Brain microvascular endothelial cell (primary cell): Measurements from ENCODE around the gene C17orf78.

Experiments
- DNase-seq: peaks from one replicate; pipeline ENCODE4 v3.0.0-alpha.2; 2020
- H3K27ac ChIP-seq: fragments of 250-450 bp; sonication (Bioruptor Pico); 2 replicates; pipeline ENCODE4 v1.5.1; 2020; ENCODE audit warnings: mild to moderate bottlenecking, moderate library complexity
- H3K27me3 ChIP-seq: fragments of 250-450 bp; sonication (Bioruptor Pico); replicated peaks from 2 replicates; pipeline ENCODE4 v1.5.1; 2020; ENCODE audit warnings: mild to moderate bottlenecking
- H3K36me3 ChIP-seq: fragments of 250-450 bp; sonication (Bioruptor Pico); replicated peaks from 2 replicates; pipeline ENCODE4 v1.5.1; 2020; ENCODE audit warnings: mild to moderate bottlenecking
- H3K4me3 ChIP-seq: 2 replicates; pipeline ENCODE4 v1.5.1; 2011; ENCODE audit warnings: low read depth, mild to moderate bottlenecking, control low read depth, low read length, moderate library complexity
- in situ Hi-C: cut with HindIII; loops from 2 replicates; pipeline ENCODE4 v1.10.0; 2017; ENCODE audit warnings: low sequenced_read_pairs, low pct_ligation_motif_present
- TF ChIP-seq, protein P1 (sequence below): IDR thresholded peaks from 2 replicates; pipeline ENCODE4 v1.5.1; 2011; ENCODE audit warnings: low read depth, mild to moderate bottlenecking, moderate library complexity, low read length, control low read depth, inconsistent platforms; ENCODE audit errors: missing control alignments

C17orf78 gene

DNA sequence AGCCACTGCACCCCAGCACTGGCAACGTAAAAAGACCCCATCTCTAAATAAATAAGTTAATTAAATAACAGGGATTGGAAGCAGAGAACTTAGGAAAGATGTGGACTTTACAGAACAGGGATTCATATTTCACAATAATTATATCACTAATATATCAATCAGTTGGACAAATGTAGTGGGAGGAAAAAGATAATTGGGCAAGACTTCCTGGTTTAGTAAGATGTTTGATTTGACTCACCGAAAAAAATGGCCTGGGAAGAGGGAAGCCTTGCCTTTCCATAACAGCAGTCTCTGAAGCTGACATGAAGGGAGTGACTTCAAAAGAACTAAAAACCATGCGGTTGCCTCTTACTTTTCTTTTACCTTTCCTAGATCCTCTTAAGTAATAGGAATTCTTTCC lies 15.2 kb upstream of the C17orf78 start:
- H3K4me3 ChIP-seq: no peak overlapping the region
- DNase-seq: no peak
- no peak overlapping the region for H3K27ac ChIP-seq
- H3K36me3 ChIP-seq: no peaks in the 10 kb centered on the region
- TF ChIP-seq, protein P1, sequence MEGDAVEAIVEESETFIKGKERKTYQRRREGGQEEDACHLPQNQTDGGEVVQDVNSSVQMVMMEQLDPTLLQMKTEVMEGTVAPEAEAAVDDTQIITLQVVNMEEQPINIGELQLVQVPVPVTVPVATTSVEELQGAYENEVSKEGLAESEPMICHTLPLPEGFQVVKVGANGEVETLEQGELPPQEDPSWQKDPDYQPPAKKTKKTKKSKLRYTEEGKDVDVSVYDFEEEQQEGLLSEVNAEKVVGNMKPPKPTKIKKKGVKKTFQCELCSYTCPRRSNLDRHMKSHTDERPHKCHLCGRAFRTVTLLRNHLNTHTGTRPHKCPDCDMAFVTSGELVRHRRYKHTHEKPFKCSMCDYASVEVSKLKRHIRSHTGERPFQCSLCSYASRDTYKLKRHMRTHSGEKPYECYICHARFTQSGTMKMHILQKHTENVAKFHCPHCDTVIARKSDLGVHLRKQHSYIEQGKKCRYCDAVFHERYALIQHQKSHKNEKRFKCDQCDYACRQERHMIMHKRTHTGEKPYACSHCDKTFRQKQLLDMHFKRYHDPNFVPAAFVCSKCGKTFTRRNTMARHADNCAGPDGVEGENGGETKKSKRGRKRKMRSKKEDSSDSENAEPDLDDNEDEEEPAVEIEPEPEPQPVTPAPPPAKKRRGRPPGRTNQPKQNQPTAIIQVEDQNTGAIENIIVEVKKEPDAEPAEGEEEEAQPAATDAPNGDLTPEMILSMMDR: no peak
- in situ Hi-C loops: no loop called here
- no peaks in the 10 kb centered on the region for H3K27me3 ChIP-seq

DNA sequence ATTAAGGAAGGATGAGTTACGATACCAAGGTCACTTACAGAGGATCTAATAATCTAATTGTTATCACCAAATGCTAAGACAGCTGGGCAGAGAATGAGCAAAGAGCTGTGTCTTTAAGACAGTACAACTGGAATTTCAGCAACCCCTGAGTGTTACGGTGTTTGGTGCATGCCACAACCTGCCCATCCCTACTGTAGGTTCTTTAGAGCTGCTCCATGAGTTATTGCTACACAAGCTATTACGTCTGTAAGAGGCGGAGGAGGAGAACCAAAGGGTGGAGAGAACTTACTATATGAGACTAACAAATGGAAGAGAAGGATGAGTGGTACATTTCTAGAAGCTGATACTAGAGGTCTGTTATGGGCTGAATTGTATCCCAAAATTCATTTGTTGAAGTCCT lies 14.2 kb upstream of the C17orf78 start:
- no peak overlapping the region for H3K27ac ChIP-seq
- H3K27me3 ChIP-seq: no peaks in the 10 kb centered on the region
- H3K4me3 ChIP-seq: no peak overlapping the region
- no peaks in the 10 kb centered on the region for H3K36me3 ChIP-seq
- TF ChIP-seq, protein P1: no peak
- no peak for DNase-seq
- in situ Hi-C loops: no loop called here

DNA sequence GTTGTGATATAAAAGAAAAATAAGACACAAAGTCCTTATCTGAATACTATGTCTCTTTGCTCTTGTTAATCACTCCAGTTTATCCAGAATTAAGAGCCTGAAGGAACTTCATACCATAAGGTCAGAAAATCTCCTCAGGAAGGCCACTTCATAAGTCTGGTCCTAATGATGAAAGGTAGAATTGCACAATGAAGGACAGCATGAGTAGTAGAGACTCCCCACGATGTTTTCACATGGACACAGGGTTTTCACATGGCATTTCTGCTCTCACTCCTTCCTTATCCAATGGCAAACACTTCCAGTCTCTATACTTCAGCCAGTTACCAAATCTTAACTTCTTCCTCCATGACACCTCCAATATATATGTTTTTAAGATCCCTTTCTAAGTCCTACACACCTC lies 10.2 kb upstream of the C17orf78 start:
- Histone ChIP-seq H3K4me3 (no peak overlapping the region), H3K27ac (no peak overlapping the region), H3K36me3 (no peaks in the 10 kb centered on the region), H3K27me3 (no peaks in the 10 kb centered on the region)
- in situ Hi-C loops: no loop called here
- no peak for DNase-seq
- TF ChIP-seq, protein P1: no peak

DNA sequence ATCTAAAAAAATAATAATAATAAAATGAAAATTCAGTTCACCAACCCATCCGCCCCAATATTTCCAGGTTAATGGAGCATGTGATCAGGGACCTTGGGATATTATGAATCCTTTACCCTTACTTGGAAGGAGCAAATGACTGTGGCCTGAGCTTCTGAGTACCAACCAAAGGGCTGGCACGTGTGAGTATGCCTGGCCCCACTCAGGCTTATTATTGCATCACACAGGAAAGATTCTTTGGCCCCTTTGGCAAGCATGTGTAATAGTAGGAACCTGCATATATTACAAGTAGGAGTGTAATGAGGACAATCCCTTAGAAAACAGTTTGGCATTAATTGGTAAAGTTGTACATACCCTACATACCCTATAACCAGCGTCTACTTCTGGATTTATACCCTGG lies 7.2 kb upstream of the C17orf78 start:
- in situ Hi-C loops: no loop called here
- no peaks in the 10 kb centered on the region for H3K27me3 ChIP-seq
- H3K27ac ChIP-seq: no peak overlapping the region
- H3K4me3 ChIP-seq: no peak overlapping the region
- TF ChIP-seq, protein P1: no peak
- H3K36me3 ChIP-seq: no peaks in the 10 kb centered on the region
- DNase-seq: no peak

DNA sequence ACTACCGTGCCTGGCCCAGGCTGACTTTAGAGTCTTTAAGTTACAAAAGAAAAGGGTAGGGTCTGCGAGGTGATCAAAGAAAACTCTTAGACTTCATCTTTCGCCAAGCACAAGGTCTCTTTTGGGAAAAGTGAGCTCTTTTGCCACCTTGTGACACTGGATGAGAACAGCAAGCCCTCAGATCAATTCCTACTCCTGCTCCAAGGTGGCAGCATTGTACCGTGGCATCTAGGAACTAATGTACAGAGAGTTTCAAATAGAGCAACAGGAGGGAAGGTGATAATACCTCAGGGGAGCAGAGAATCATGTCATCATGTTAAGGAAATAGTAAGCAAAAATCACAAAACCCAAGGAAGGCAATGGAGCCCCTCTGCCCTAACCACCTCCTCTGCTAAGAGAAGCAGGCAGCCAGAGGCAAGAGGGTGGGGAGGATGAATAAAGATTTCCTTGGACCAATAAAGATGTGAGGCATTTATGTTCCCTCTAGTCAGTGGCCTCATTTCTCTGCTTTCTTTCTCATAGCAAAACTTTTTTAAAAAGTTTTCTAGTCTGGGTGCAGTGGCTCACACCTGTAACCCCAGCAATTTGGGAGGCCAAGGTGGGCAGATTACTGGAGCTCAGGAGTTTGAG lies 2.1 kb upstream of the C17orf78 start:
- DNase-seq: peak; percentile 80
- TF ChIP-seq, protein P1: peak; percentile 100
- H3K27me3 ChIP-seq: no peaks in the 10 kb centered on the region
- H3K4me3 ChIP-seq: no peak overlapping the region
- in situ Hi-C loops: no loop called here
- H3K27ac ChIP-seq: no peak overlapping the region
- no peaks in the 10 kb centered on the region for H3K36me3 ChIP-seq

DNA sequence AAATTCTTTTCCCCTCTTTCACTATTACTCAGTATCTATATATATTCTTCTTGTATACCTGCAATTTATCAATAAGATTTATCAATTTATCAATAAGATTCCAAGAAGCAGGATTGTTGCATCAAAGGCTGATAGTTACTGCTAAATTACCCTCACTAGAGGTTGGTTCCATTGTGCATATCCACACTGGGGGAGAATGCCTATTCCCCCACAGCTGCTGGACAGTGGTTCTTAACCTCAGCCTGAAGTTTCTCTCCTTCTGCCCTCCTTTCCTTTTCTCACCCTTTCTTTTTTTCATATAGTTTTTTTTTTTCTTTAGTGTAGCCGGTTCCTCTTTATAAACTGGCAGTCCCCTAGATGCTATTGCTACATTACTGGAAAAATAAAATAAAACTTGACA lies 6.3 kb downstream of the C17orf78 start:
- Histone ChIP-seq H3K36me3 (no peaks in the 10 kb centered on the region), H3K27me3 (no peaks in the 10 kb centered on the region), H3K4me3 (no peak overlapping the region), H3K27ac (no peak overlapping the region)
- in situ Hi-C loops: no loop called here
- TF ChIP-seq, protein P1: no peak
- DNase-seq: no peak
